GM21360 (cell line): ENCODE measurements around the gene WASF2.

Source experiments
- ATAC-seq: cut with Tn5 transposase; IDR thresholded peaks from one replicate; pipeline ENCODE4 v1.9.1; 2021; ENCODE audit warnings: mild to moderate bottlenecking, moderate library complexity; ENCODE audit not compliant: unreplicated experiment

WASF2 gene

DNA sequence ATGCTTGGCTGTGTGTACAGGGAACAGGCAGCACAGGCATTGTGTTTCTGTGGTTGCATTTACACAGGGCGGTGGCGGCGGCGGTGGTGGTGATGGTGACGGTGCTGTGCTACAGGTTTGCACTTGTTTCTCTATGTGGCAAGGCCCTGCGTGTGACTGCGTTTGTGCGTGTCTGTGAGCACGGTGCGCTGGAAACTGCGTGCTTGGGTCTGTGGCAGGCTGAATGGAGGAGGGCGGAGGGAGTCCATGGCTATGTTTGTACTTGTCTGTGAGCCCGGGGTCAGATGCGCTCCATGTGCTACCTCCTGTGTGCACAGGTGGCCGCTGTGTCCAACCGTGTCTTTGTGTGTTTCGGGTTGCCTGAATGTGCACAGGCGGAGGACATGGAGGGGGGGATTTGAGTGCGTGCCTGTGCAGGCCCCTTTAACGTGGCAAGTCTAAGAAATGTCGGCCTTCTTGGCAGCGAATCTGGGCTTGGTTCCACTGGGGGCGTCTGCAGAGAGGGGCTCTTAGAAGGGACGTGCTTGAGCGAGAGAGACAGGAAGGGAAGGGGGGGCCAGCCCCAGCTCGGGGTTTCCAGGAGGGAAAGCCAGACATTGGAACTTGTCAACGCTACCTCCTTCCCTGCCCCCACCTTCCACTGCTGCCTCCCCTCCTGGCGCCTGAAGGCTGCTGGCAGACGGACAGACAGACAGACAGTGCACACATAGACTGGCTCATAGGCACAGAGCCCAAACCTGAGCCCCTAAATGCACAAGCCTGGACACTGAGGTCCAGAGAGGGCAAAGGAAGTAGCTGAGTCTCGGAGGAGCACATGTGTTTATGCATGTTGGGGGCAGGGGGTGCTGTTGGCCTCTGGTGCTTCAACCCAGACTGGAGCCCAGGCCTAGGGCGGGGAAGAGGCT is 32.7 kb upstream of the WASF2 start:
- ATAC-seq = no peak

DNA sequence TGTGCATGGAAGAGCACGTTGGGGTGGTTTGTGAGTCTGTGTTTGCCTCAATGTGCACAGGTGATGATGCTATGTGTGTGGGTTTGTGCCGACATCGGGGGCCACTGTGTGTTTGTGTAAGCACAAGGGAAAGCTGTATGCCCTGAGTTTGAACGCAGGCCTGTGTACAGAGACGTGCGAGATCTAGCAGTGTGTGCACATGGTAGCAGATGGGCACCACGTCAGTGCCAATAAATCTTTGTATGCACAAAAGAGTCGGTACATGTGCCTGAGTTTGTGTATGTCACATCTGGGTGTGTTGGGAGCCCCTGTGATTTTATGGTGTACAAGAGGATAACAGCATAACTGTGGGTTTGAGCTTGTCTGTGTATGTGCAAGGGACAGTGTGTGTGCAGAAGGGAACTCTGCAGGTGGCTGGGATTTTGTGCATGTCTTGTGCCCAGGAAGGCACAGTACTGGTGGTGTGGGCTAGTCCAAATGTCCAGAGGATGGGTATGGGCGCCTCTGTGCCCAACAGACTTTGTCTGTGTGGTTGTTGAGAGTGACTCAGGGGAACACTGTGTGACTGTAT is 32.0 kb upstream of the WASF2 start:
- no peak for ATAC-seq

DNA sequence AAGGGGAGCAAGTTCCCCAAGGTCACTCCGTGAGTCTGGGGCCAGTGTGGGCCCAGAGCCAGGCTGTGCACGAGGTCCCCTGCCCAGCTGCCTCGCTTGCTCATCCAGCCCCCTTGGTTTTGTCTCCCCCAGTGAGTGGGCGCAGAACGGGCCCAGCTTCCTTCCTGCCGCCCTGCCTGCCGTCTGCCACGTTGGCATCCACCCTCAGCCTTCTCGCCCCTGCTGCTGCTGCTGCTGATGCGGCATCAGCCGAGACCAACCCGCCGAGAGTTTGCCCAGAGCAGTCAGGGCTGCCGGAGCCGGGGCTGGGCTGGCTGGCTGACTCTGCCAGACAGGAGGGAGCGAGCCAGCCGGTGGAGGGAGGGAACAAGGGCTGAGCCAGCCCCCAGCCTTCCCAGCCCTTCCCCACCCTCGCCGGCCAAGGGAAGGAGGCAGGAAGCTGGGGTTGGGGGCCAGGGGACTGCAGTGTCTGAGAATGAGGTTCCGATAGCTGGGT is 31.4 kb upstream of the WASF2 start:
- no peak for ATAC-seq

- ATAC-seq = no peak
Measured at GRCh38 chr1:27520651-27521050, 30.7 kb upstream of the WASF2 start.

DNA sequence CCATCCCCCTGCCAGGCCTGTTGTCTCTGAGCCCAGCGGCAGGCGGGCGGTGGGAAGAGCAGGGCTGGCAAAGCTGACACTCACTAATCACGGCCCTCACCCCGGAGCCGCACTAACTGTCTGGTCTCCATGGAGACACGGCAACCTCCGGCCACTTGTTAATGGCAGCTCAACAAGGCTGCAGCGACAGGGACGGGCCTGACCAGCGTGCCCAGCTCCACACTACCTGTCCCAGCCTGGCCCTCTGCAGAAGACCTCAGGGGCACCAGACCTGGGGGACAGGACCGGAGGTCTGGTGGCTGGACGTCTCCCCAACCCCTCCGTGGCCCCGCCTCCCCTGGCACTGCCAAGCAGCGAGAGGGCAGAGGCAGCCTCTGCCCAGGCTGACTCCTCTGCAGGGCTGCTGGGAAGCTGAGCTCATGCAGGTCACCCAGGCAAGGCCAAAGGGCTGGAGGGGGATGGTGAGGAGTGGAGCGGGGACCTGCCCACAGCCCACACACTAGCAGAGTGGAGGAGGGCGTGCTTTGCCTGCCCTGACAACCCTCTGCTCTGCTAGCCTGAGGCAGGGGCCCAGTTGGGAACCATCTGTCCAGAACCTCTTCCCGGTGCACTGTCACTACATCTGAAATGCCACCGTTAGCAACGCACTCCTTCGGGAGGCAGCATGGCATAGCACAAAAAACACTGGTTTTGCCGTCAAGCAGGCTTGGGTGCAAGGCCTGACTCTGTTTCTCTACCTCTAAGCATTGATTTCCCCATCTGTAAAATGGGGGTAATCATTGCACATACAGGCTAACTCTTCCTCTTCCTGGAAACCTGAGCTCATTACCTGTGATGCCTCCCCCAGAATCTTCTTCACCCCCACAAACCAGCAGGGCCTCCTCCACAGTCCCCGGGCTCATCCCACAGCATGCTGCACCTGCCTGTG is 29.6 kb upstream of the WASF2 start:
- no peak for ATAC-seq

DNA sequence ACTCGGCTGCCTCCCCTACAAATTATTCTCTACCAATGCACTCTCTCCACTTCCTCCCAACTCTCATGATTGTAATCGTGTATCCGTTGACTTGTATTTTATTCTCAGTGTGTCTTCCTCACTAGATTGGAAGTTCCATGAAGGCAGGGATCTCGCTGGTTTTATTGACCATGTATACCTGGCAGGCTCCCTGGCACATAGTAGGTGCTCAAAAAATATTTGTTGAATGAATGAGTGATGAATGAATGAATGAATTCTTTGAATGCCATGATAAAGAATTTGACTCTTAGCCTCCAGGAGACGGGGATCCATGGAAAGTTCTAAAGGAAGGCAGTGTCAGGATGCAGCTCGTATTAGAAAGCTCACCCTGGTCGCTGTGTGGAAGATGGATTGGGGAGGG is 28.8 kb upstream of the WASF2 start:
- ATAC-seq = no peak

- no peak for ATAC-seq
Measured at GRCh38 chr1:27517907-27518718, 28.1 kb upstream of the WASF2 start.

DNA sequence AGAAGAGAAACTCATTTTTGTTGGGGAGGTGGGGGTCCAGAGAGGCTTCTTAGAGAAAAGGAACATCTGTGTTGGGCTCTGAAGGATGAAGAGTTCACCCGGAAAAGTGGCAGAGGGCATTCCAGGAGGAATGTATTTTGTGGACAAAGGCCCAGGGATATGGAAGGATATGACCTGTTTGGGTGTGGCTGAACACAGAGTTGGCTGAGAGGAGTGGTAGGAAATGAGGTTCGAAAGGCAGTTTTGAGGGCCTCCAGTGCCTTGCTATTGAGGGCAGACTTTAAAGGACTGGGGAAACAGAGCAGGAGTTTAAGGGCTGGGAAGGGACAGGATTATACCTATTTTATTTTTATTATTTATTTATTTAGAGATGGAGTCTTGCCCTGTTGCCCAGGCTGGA is 27.3 kb upstream of the WASF2 start:
- no peak for ATAC-seq

DNA sequence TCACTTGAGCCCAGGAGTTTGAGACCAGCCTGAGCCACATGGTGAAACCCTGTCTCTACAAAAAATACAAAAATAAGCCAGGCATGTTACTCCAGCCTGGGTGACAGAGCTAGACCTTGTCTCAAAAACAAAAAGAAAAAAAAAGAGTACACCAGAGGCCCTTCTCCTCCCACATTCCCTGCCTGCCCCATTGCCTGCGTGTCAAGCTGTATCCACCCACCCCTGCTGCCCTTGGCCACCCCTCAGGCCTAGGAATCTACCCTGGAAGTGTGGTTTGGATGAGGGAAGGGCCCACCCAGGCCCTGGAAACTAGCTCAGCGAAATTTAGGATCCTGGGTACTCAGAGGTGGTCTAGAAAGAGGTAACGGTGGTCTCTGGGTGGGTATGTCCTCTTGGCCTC is 25.7 kb upstream of the WASF2 start:
- ATAC-seq = no peak

DNA sequence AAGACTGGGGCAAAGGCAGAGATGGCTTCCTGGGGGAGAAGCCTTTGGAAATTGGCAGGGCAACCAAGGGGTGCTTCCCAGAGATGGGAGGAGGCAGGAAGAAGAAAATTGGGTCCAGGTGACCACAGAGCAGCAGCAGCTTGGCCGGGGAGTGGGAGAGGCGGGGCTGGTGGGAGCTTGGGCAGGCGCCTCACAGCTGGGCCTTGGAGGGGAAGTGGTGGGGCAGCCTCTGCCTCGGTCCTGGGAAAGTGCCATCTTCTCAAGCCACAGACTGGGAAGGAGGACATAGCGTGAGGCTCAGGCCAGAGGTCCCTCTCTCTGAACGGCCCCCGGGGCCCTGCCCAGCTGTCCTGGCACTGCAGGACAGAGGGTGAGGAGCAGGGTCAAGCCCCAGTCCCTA is 24.0 kb upstream of the WASF2 start:
- ATAC-seq = no peak

GRCh38 chr1:27513528-27513927 is 23.6 kb upstream of the WASF2 start:
- no peak for ATAC-seq

DNA sequence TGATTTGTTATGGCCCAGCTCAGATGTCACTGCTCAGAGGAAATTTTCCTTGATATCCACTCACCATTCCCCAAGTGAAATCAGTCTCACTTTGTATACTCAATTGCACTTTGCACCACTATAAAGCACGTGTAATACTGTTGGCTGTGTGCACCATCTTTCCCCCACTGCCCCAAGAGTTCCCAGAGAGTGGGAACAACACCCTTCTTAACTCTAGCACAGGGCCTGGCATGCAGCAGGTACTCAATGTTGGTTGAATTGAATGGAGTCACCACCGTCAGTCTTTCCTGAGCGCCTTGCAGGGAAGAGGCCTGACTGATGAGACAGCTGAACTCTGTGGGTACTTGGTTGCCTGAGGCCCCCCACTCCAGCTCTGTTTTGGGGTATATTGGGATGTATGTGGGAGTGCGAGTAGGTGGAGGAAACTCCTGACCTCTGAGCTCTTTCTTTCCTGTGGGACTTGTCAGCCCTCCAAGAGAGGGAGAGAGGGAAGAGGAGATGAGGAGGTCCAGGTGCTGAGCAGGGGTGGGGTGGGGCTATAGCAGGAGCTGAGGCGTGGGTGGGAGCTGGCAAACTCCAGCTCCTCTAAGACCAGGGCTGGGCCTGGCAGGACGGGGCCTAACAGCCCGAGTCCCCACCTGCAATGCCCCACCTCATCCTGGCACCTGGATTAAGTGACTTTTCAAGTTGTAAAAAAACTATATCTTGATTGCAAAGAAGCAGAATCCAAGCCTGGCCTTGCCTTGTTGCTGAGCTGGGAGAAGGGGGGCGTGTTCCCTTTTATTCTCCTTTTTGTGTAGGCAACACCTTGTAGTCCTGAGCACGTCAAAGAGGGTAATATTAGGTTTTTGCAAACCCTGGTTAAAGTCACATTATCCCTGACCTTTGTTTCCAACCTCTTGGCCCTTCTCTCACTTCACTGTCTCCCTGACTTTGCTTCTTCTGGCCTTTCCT is 19.4 kb upstream of the WASF2 start:
- no peak for ATAC-seq

GRCh38 chr1:27507960-27508665 is 18.1 kb upstream of the WASF2 start:
- no peak for ATAC-seq

DNA sequence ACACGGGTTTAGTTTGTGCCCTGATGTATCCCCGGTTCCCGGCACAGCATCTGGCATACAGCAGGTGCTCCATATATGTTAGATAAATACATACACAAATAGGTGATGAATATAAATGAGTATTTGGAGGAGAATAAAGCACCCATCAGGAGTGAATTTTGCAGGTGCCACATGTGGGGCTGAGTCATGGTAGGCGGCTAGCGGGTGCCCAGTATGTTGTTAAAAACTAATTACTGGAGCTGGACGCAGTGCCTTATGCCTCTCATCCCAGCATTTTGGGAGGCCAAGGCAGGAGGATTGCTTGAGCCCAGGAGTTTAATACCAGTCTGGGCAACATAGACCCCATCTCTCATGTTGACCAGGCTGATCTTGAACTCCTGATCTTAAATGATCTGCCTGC is 16.7 kb upstream of the WASF2 start:
- no peak for ATAC-seq

DNA sequence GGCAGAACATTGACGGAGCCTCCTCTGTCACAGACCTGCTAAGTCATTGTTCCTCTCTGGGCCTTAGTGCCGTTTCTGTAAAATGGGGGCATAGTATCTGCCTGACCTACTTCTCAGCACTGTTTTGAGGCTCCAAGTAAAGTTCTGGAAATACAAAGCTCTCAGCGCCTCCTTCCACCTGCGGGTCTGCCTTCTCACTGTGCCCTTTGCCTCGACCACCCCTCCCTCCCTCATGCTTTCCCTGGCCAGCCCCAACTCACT is 15.4 kb upstream of the WASF2 start:
- ATAC-seq = no peak

GRCh38 chr1:27504588-27505419 is 14.8 kb upstream of the WASF2 start:
- ATAC-seq = no peak

DNA sequence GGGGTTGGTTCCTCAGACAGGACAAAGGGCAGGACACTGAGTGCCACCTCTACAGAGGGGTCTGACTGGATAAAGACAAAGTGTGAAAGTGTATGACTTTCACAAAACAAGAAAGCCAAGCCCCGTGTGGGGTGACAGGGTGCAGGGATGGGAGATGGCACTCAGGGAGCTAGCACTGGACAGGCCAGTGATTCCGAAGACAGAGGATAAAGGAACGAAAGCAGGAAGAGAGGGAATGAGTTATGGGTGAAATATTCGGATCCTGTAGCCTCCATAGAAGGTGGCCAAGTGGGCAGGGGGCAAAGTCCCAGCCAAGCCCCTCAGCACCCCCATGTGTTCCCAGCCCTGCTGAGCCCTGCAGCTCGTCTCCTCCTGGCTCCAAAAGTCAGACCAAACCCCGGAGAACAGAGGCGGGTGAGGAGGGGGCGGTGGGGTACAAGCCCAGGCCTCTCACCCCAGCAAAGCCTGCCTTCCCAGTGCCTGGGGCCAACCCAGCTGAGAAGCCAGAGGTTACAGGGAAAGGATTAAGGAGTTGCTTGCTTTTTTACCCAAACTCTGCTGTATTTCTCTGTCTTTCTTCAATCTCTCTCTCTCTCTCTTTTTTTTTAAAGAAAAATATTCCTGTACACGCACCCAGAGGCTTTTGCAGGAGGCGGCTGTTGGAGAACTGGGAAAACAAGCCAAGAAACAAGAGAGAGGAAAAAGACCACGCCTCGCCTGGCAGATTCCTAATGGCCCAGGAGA is 14.0 kb upstream of the WASF2 start:
- ATAC-seq = no peak
